SK-N-SH (cell line): Measurements from ENCODE around the gene TEP1.
"Not testable (repeated sequence)": the region's sequence is repeated elsewhere in the genome, so short reads cannot be mapped to it uniquely, and the experiment has no call there.

Experiments
- ELF1 ChIP-seq: IDR thresholded peaks from 2 replicates; pipeline ENCODE4 v1.4.0; 2012
- FOSL2 ChIP-seq: IDR thresholded peaks from 2 replicates; pipeline ENCODE4 v1.4.0; 2012; ENCODE audit warnings: low read depth, mild to moderate bottlenecking, moderate library complexity, borderline replicate concordance
- FOXM1 ChIP-seq: IDR thresholded peaks from 2 replicates; pipeline ENCODE4 v1.4.0; 2012; ENCODE audit warnings: low read depth, mild to moderate bottlenecking
- IRF3 ChIP-seq: fragments of 150-350 bp; IDR thresholded peaks from 2 replicates; pipeline ENCODE4 v1.6.1; 2016; ENCODE audit warnings: mild to moderate bottlenecking, low read depth, low read length
- MXI1 ChIP-seq: IDR thresholded peaks from 2 replicates; pipeline ENCODE4 v1.6.1; 2012; ENCODE audit warnings: mild to moderate bottlenecking, low read depth, low read length, improper control_type of control experiment
- POLR2AphosphoS5 ChIP-seq: IDR thresholded peaks from 2 replicates; pipeline ENCODE4 v1.6.1; 2012; ENCODE audit warnings: low read depth, low read length
- RXRA ChIP-seq: IDR thresholded peaks from 2 replicates; pipeline ENCODE4 v1.4.0; 2012; ENCODE audit warnings: low read depth, mild to moderate bottlenecking, borderline replicate concordance
- TCF12 ChIP-seq: IDR thresholded peaks from 2 replicates; pipeline ENCODE4 v1.4.0; 2012
- TEAD4 ChIP-seq: IDR thresholded peaks from 2 replicates; pipeline ENCODE4 v1.4.0; 2012; ENCODE audit warnings: mild to moderate bottlenecking, borderline replicate concordance; ENCODE audit not compliant: insufficient read depth
- USF1 ChIP-seq: IDR thresholded peaks from 2 replicates; pipeline ENCODE4 v1.4.0; 2012; ENCODE audit warnings: low read depth, borderline replicate concordance
- ZBTB33 ChIP-seq: IDR thresholded peaks from 2 replicates; pipeline ENCODE4 v1.4.0; 2012; ENCODE audit warnings: low read depth, borderline replicate concordance
- TF ChIP-seq, protein P1 (sequence below): fragments of 200-600 bp; sonication (generic); IDR thresholded peaks from 2 replicates; pipeline ENCODE4 v1.6.1; 2017; ENCODE audit warnings: antibody characterized with exemption, mild to moderate bottlenecking, moderate library complexity
- TF ChIP-seq, protein P2 (sequence below): IDR thresholded peaks from 2 replicates; pipeline ENCODE4 v1.4.0; 2012; ENCODE audit warnings: low read depth

DNA sequence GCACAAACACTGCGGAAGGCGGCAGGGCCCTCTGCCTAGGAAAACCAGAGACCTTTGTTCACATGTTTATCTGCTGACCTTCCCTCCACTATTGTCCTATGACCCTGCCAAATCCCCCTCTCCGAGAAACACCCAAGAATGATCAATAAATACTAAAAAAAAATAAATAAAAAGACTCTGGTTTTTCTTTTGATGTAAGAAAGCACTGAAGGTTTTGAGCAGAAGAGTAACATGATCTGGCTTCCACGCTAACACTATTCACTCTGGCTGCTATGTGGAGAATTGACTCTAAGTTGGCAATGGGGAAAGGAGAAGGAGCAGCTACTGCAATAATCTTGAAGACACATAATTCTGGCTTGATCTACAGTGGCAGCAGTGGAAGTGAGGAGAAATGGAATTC lies 30.3 kb upstream of the TEP1 start:
- TF ChIP-seq FOXM1, USF1, TCF12, FOSL2, ZBTB33, IRF3, MXI1, ELF1, TEAD4, POLR2AphosphoS5, RXRA: not testable (repeated sequence)
- TF ChIP-seq, protein P1, sequence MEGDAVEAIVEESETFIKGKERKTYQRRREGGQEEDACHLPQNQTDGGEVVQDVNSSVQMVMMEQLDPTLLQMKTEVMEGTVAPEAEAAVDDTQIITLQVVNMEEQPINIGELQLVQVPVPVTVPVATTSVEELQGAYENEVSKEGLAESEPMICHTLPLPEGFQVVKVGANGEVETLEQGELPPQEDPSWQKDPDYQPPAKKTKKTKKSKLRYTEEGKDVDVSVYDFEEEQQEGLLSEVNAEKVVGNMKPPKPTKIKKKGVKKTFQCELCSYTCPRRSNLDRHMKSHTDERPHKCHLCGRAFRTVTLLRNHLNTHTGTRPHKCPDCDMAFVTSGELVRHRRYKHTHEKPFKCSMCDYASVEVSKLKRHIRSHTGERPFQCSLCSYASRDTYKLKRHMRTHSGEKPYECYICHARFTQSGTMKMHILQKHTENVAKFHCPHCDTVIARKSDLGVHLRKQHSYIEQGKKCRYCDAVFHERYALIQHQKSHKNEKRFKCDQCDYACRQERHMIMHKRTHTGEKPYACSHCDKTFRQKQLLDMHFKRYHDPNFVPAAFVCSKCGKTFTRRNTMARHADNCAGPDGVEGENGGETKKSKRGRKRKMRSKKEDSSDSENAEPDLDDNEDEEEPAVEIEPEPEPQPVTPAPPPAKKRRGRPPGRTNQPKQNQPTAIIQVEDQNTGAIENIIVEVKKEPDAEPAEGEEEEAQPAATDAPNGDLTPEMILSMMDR, result not testable (repeated sequence)
- TF ChIP-seq, protein P2, sequence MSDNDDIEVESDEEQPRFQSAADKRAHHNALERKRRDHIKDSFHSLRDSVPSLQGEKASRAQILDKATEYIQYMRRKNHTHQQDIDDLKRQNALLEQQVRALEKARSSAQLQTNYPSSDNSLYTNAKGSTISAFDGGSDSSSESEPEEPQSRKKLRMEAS, result not testable (repeated sequence)
